Measurements from ENCODE around the gene ZC3H12D.

The ZC3H12D gene

GRCh38 chr6:149459761-149460160 lies 25.1 kb downstream of the ZC3H12D start:
- TF ChIP-seq CSDC2 (CRISPR knock-in tag; IDR thresholded peaks at IDR 0.05) (no peak), PATZ1 (CRISPR knock-in tag; IDR thresholded peaks at IDR 0.05; ENCODE audit: borderline replicate concordance) (no peak), ZFP3 (CRISPR knock-in tag; IDR thresholded peaks at IDR 0.05) (no peak), ZNF565 (CRISPR knock-in tag; conservative IDR thresholded peaks at IDR 0.05; ENCODE audit: low read depth) (no peak), TSHZ2 (CRISPR knock-in tag; IDR thresholded peaks at IDR 0.05) (no peak), OSR1 (CRISPR knock-in tag; IDR thresholded peaks at IDR 0.05) (no peak), BACH2 (CRISPR knock-in tag; IDR thresholded peaks at IDR 0.05; ENCODE audit: borderline replicate concordance) (no peak), RARB (CRISPR knock-in tag; IDR thresholded peaks at IDR 0.05) (no peak), PPARA (CRISPR knock-in tag; IDR thresholded peaks at IDR 0.05; ENCODE audit: borderline replicate concordance) (no peak), ARNTL (CRISPR knock-in tag; IDR thresholded peaks at IDR 0.05; ENCODE audit: borderline replicate concordance, low read depth) (no peak), ZC3H10 (CRISPR knock-in tag; IDR thresholded peaks at IDR 0.05) (no peak), TCF4 (CRISPR knock-in tag; IDR thresholded peaks at IDR 0.05; ENCODE audit: borderline replicate concordance) (no peak), ZNF8 (CRISPR knock-in tag; IDR thresholded peaks at IDR 0.05) (no peak)

GRCh38 chr6:149458806-149459205 lies 26.0 kb downstream of the ZC3H12D start:
- TF ChIP-seq ZC3H10 (CRISPR knock-in tag; IDR thresholded peaks at IDR 0.05) (no peak), ZNF565 (CRISPR knock-in tag; conservative IDR thresholded peaks at IDR 0.05; ENCODE audit: low read depth) (no peak), ARNTL (CRISPR knock-in tag; IDR thresholded peaks at IDR 0.05; ENCODE audit: borderline replicate concordance, low read depth) (no peak), TSHZ2 (CRISPR knock-in tag; IDR thresholded peaks at IDR 0.05) (no peak), RARB (CRISPR knock-in tag; IDR thresholded peaks at IDR 0.05) (no peak), CREB5 (CRISPR knock-in tag; IDR thresholded peaks at IDR 0.05; ENCODE audit: low read depth) (no peak), CSDC2 (CRISPR knock-in tag; IDR thresholded peaks at IDR 0.05) (no peak), BACH2 (CRISPR knock-in tag; IDR thresholded peaks at IDR 0.05; ENCODE audit: borderline replicate concordance) (no peak), GLIS3 (CRISPR knock-in tag; IDR thresholded peaks at IDR 0.05) (no peak), POU6F1 (CRISPR knock-in tag; IDR thresholded peaks at IDR 0.05; ENCODE audit: borderline replicate concordance, low read depth) (no peak), TOX (CRISPR knock-in tag; IDR thresholded peaks at IDR 0.05; ENCODE audit: borderline replicate concordance) (no peak), ESRRG (CRISPR knock-in tag; IDR thresholded peaks at IDR 0.05) (no peak), ZFP3 (CRISPR knock-in tag; IDR thresholded peaks at IDR 0.05) (no peak), PATZ1 (CRISPR knock-in tag; IDR thresholded peaks at IDR 0.05; ENCODE audit: borderline replicate concordance) (no peak), ZNF70 (CRISPR knock-in tag; IDR thresholded peaks at IDR 0.05) (no peak), SNAI2 (CRISPR knock-in tag; IDR thresholded peaks at IDR 0.05) (no peak), ISL1 (CRISPR knock-in tag; IDR thresholded peaks at IDR 0.05) (no peak), ZNF8 (CRISPR knock-in tag; IDR thresholded peaks at IDR 0.05) (no peak)
- no peak for ATAC-seq

More at GRCh38 chr6:149459761-149460160, 25.1 kb downstream of the ZC3H12D start:
- ATAC-seq = no peak

All from SK-N-SH treated with all-trans-retinoic acid at 6 μM for 48 hours (cell line).